Kidney (tissue), 14 donors: ENCODE results near the gene DDX41. TPM values are rescaled to one million over a fixed set of nuclear protein-coding genes. Genes with fewer than 3 reads are reported as not detected.

Experiments used
- DNase-seq, 5 donors: peaks; one replicate each; pipeline ENCODE4 v3.0.0-alpha.2; 2013 to 2020
- FAIRE-seq: peaks from 2 replicates; lab custom pipeline; 2012; peaks lifted over from hg19 to GRCh38; lab: Jason Lieb, UNC
- H3K27ac ChIP-seq, 2 donors: one replicate each; pipeline ENCODE4 v1.7.0; 2013; ENCODE audit warnings: low read depth in 2 of 2, low read length in 2 of 2, inconsistent platforms in 1 of 2
- H3K27me3 ChIP-seq: one replicate; pipeline ENCODE4 v1.7.1; 2013; ENCODE audit warnings: low read length, inconsistent platforms; ENCODE audit not compliant: control insufficient read depth, insufficient read depth
- H3K36me3 ChIP-seq, 3 donors: one replicate each; pipeline versions ENCODE4 v1.7.0 to v1.7.1; 2013; ENCODE audit warnings: low read length in 3 of 3, control low read depth in 1 of 3, inconsistent platforms in 1 of 3; ENCODE audit not compliant: insufficient read depth in 3 of 3, control insufficient read depth in 2 of 3
- H3K4me1 ChIP-seq, 3 donors: one replicate each; pipeline versions ENCODE4 v1.7.0 to v1.7.1; 2013; ENCODE audit warnings: low read length in 3 of 3, inconsistent platforms in 1 of 3, low read depth in 1 of 3; ENCODE audit not compliant: control insufficient read depth in 2 of 3, insufficient read depth in 2 of 3
- H3K4me3 ChIP-seq, 3 donors: one replicate each; pipeline versions ENCODE4 v1.7.0 to v1.8.1; 2013; ENCODE audit warnings: low read length in 3 of 3, control low read depth in 1 of 3, inconsistent platforms in 1 of 3
- H3K9ac ChIP-seq, 3 donors: one replicate each; pipeline versions ENCODE4 v1.7.0 to v1.7.1; 2013; ENCODE audit warnings: low read length in 3 of 3, control low read depth in 1 of 3, inconsistent platforms in 1 of 3
- H3K9me3 ChIP-seq, 3 donors: one replicate each; pipeline versions ENCODE4 v1.7.0 to v1.7.1; 2013; ENCODE audit warnings: low read length in 3 of 3, control low read depth in 1 of 3, inconsistent platforms in 1 of 3; ENCODE audit not compliant: control insufficient read depth in 2 of 3, insufficient read depth in 1 of 3
- CTCF ChIP-seq: IDR thresholded peaks from 3 replicates; pipeline ENCODE4 v1.5.1; 2012; ENCODE audit warnings: mild to moderate bottlenecking, moderate library complexity, borderline replicate concordance; ENCODE audit not compliant: insufficient read depth; ENCODE audit errors: extremely low read depth
- intact Hi-C: fragments of 100-400 bp; cut with DNase I; formaldehyde crosslinking; loops from one replicate; pipeline ENCODE4 v1.11.1; 2022
- polyA plus RNA-seq: library from polyadenylated mRNA; stranded (reverse); fragments of 350-450 nt; fragmentation: Illumina TruSeq; extraction: RNeasy Lipid Tissue Mini Kit (QIAGEN cat#74804); gene quantifications from one replicate; pipeline ENCODE4 v1.2.3, GENCODE V29; 2014; ENCODE audit warnings: low read depth, low replicate concordance; ENCODE audit not compliant: insufficient read depth
- total RNA-seq: library from RNA; stranded (reverse); fragmentation: NEBNext Ultra II Directional; extraction: Animal tissue kit (Norgen Biotek cat#: 25700); gene quantifications from one replicate; pipeline ENCODE4 v1.2.1, GENCODE V29; 2021
- donor health status: control.
- donor health status: control.
- donor health status: control.
- donor health status: control.
- donor health status: control.
- donor health status: DM: yes; HTN: yes; CAD: no.
- donor health status: Normal renal cell carcinoma (clear cell type).

Gene DDX41
- total and polyA plus RNA-seq, 2 donors from 2014 or later: 86.7 to 97.3 TPM

- H3K4me1 ChIP-seq: peaks cover 0 to 8% (median 2%) of the 10 kb centered on the region in 3 donors
- FAIRE-seq (no peak), DNase-seq (peak in 1 of 5 donors; percentile 39)
- peaks cover 2 to 32% (median 16%) of the 10 kb centered on the region in 3 donors for H3K36me3 ChIP-seq
- no peak overlapping the region for H3K4me3 ChIP-seq
- intact Hi-C loops: no loop called here
- no peaks in the 10 kb centered on the region for H3K9me3 ChIP-seq
- H3K27ac ChIP-seq: no peak overlapping the region
- H3K9ac ChIP-seq: no peak overlapping the region
- no peaks in the 10 kb centered on the region for H3K27me3 ChIP-seq
- TF ChIP-seq CTCF: no peak
Observed at GRCh38 chr5:177520916-177521513, 4.3 kb upstream of the DDX41 start.

- DNase-seq (peak in 1 of 5 donors; percentile 53), FAIRE-seq (no peak)
- H3K4me1 ChIP-seq: peaks cover 0 to 15% (median 6%) of the 10 kb centered on the region in 3 donors
- no peaks in the 10 kb centered on the region for H3K9me3 ChIP-seq
- intact Hi-C loops: no loop called here
- H3K36me3 ChIP-seq: peaks cover 5 to 27% (median 12%) of the 10 kb centered on the region in 3 donors
- H3K4me3 ChIP-seq: no peak overlapping the region
- H3K9ac ChIP-seq: no peak overlapping the region
- no peak overlapping the region for H3K27ac ChIP-seq
- TF ChIP-seq CTCF: no peak
- no peaks in the 10 kb centered on the region for H3K27me3 ChIP-seq
Observed at GRCh38 chr5:177520271-177520670, 3.5 kb upstream of the DDX41 start.

GRCh38 chr5:177519463-177520235 lies 2.9 kb upstream of the DDX41 start:
- no peaks in the 10 kb centered on the region for H3K27me3 ChIP-seq
- FAIRE-seq: no peak
- peaks cover 10 to 23% (median 13%) of the 10 kb centered on the region in 3 donors for H3K36me3 ChIP-seq

More at GRCh38 chr5:177519463-177520235, 2.9 kb upstream of the DDX41 start:
- H3K4me3 ChIP-seq: no peak overlapping the region
- no peak overlapping the region for H3K27ac ChIP-seq
- H3K4me1 ChIP-seq: peaks cover 0 to 15% (median 6%) of the 10 kb centered on the region in 3 donors
- no peak overlapping the region for H3K9ac ChIP-seq
- intact Hi-C loops: no loop called here
- DNase-seq: peak in 1 of 5 donors; percentile 58
- no peak for TF ChIP-seq CTCF
- no peaks in the 10 kb centered on the region for H3K9me3 ChIP-seq
